Keratinocyte (primary cell): ENCODE results near the gene MC4R. TPM values are rescaled to one million over a fixed set of nuclear protein-coding genes. Genes with fewer than 3 reads are reported as not detected.

Source experiments
- DNase-seq: peaks from one replicate; pipeline ENCODE4 v3.0.0-alpha.2; 2011; ENCODE audit warnings: low read depth, missing footprints, low spot score
- FAIRE-seq: peaks from 2 replicates; lab custom pipeline; 2011; peaks lifted over from hg19 to GRCh38; lab: Jason Lieb, UNC
- H2AFZ ChIP-seq: 2 replicates; pipeline ENCODE4 v1.6.0; 2012; ENCODE audit warnings: low read length, control low read depth, inconsistent platforms; ENCODE audit not compliant: control insufficient read depth
- H3K27ac ChIP-seq: 2 replicates; pipeline ENCODE4 v1.5.1; 2011; ENCODE audit warnings: low read length; ENCODE audit not compliant: control insufficient read depth, insufficient read depth
- H3K27me3 ChIP-seq: 3 replicates; pipeline ENCODE4 v1.6.0; 2011; ENCODE audit warnings: low read length; ENCODE audit not compliant: control insufficient read depth, insufficient read depth; ENCODE audit errors: extremely low read depth
- H3K36me3 ChIP-seq, 2 experiments: 2 replicates in 1 of 2; 3 replicates in 1 of 2; pipeline ENCODE4 v1.5.1; 2011; ENCODE audit warnings: low read length in 2 of 2, mild to moderate bottlenecking in 1 of 2; ENCODE audit not compliant: control insufficient read depth in 2 of 2, insufficient read depth in 2 of 2; ENCODE audit errors: extremely low read depth in 1 of 2
- H3K4me1 ChIP-seq: 3 replicates; pipeline ENCODE4 v1.5.1; 2011; ENCODE audit warnings: low read length; ENCODE audit not compliant: control insufficient read depth, insufficient read depth; ENCODE audit errors: extremely low read depth
- H3K4me2 ChIP-seq: 3 replicates; pipeline ENCODE4 v1.6.0; 2011; ENCODE audit warnings: low read depth, low read length; ENCODE audit not compliant: control insufficient read depth, insufficient read depth; ENCODE audit errors: extremely low read depth
- H3K4me3 ChIP-seq, 3 experiments: fragments of 200-600 bp in 1 of 3; sonication (generic) in 1 of 3; 2 replicates in 2 of 3; 3 replicates in 1 of 3; pipeline ENCODE4 v1.5.1; 2011 to 2016; ENCODE audit warnings: low read length in 3 of 3, mild to moderate bottlenecking in 3 of 3, control low read depth in 2 of 3, inconsistent platforms in 1 of 3, low read depth in 1 of 3, mixed read lengths in 1 of 3, mixed run types in 1 of 3, moderate library complexity in 1 of 3; ENCODE audit not compliant: control insufficient read depth in 2 of 3, insufficient read depth in 2 of 3; ENCODE audit errors: extremely low read depth in 1 of 3
- H3K79me2 ChIP-seq: 2 replicates; pipeline ENCODE4 v1.6.0; 2012; ENCODE audit warnings: low read length; ENCODE audit not compliant: control insufficient read depth, insufficient read depth
- H3K9ac ChIP-seq: 3 replicates; pipeline ENCODE4 v1.6.0; 2011; ENCODE audit warnings: low read length; ENCODE audit not compliant: control insufficient read depth, insufficient read depth; ENCODE audit errors: extremely low read depth
- H3K9me1 ChIP-seq: 3 replicates; pipeline ENCODE4 v1.6.0; 2011; ENCODE audit warnings: low read length; ENCODE audit not compliant: control insufficient read depth, insufficient read depth; ENCODE audit errors: extremely low read depth
- H3K9me3 ChIP-seq: 2 replicates; pipeline ENCODE4 v1.5.1; 2012; ENCODE audit warnings: low read depth, low read length; ENCODE audit not compliant: control insufficient read depth
- H4K20me1 ChIP-seq: 3 replicates; pipeline ENCODE4 v1.6.0; 2011; ENCODE audit warnings: low read length; ENCODE audit not compliant: control insufficient read depth, insufficient read depth; ENCODE audit errors: extremely low read depth
- CTCF ChIP-seq, 3 experiments: IDR thresholded peaks in 1 of 3; conservative IDR thresholded peaks in 1 of 3; optimal IDR thresholded peaks in 1 of 3; 2 replicates in 2 of 3; 3 replicates in 1 of 3; pipeline versions ENCODE3 to v1.5.1; 2011; ENCODE audit warnings: low read length in 3 of 3, mild to moderate bottlenecking in 3 of 3, moderate library complexity in 2 of 3, control low read depth in 1 of 3, inconsistent platforms in 1 of 3; ENCODE audit not compliant: insufficient read depth in 2 of 3; ENCODE audit errors: extremely low read depth in 1 of 3
- EZH2 ChIP-seq: IDR thresholded peaks from one replicate; pipeline ENCODE4 v1.6.1; 2012; ENCODE audit warnings: inconsistent platforms, mild to moderate bottlenecking, low read length, moderate library complexity
- dilution Hi-C: fragments of 300-500 bp; cut with MboI; formaldehyde crosslinking; loops from one replicate; pipeline ENCODE4 v1.7.0; 2020; ENCODE audit warnings: low sequenced_read_pairs; ENCODE audit not compliant: extremely low pct_ligation_motif_present
- polyA plus RNA-seq, 5 experiments: library from polyadenylated mRNA; depleted of rRNA in 3 of 5; stranded (reverse) in 3 of 5; stranded (forward) in 1 of 5; unstranded in 1 of 5; fragments of >200 nt; gene quantifications; 1 replicate in 1 of 5; 2 replicates in 3 of 5; 3 replicates in 1 of 5; pipeline versions ENCODE4 v1.2.1 to v1.2.3, GENCODE V29; 2011 to 2012; ENCODE audit warnings: missing spikeins in 2 of 5, low read depth in 1 of 5, low replicate concordance in 1 of 5

Gene MC4R
- polyA plus RNA-seq, 1 donor (not counting 4 experiments of a cell fraction or from before 2014, with no cell fraction given) = 0.03 TPM

DNA sequence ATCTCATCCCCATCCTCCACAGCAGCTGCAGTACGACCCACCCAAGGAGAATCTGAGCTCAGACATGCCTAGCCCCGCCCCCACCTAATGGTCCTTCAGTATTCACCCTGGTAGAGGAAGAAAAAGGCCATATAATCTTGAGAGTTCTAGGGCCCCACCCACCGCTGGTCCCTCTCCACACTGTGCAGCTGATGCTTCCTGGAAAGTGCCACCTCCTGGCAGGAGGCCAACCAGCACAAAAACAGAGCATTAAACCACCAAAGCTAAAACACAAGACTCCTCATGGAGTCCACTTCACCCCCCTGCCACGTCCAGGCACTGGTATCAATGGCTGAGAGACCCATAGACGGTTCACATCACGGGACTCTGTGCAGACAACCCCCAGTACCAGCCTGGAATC, 40.7 kb downstream of the MC4R start:
- FAIRE-seq = no peak
- H3K79me2 ChIP-seq = no peaks in the 10 kb centered on the region

GRCh38 chr18:60329131-60329530, 43.4 kb downstream of the MC4R start:
- Histone ChIP-seq H3K27me3 (no peaks in the 10 kb centered on the region), H4K20me1 (no peaks in the 10 kb centered on the region), H3K4me2 (no peak overlapping the region), H2AFZ (no peak overlapping the region), H3K27ac (no peak overlapping the region), H3K79me2 (no peaks in the 10 kb centered on the region), H3K4me3 (no peak overlapping the region), H3K4me1 (no peaks in the 10 kb centered on the region), H3K9me1 (no peaks in the 10 kb centered on the region), H3K36me3 (no peaks in the 10 kb centered on the region), H3K9ac (no peak overlapping the region), H3K9me3 (no peaks in the 10 kb centered on the region)
- TF ChIP-seq CTCF (optimal IDR thresholded peaks at IDR 0.05 in 1 of 3, IDR thresholded peaks at IDR 0.05 in 1 of 3, conservative IDR thresholded peaks at IDR 0.05 in 1 of 3; ENCODE audit: extremely low read depth in 1 of 3, insufficient read depth in 2 of 3, low read length in 3 of 3) (no peak), EZH2 (no peak)
- DNase-seq (no peak), FAIRE-seq (no peak)
- dilution Hi-C loops = no loop called here

More for the DNA sequence above, 40.7 kb downstream of the MC4R start:
- Histone ChIP-seq H3K4me2 (no peak overlapping the region), H3K9me3 (no peaks in the 10 kb centered on the region), H3K4me1 (no peaks in the 10 kb centered on the region), H3K9me1 (no peaks in the 10 kb centered on the region), H3K36me3 (no peaks in the 10 kb centered on the region), H3K4me3 (no peak overlapping the region), H3K27me3 (no peaks in the 10 kb centered on the region), H3K9ac (no peak overlapping the region), H4K20me1 (no peaks in the 10 kb centered on the region), H2AFZ (no peak overlapping the region), H3K27ac (no peak overlapping the region)
- no peak for DNase-seq
- TF ChIP-seq EZH2 (no peak), CTCF (optimal IDR thresholded peaks at IDR 0.05 in 1 of 3, IDR thresholded peaks at IDR 0.05 in 1 of 3, conservative IDR thresholded peaks at IDR 0.05 in 1 of 3; ENCODE audit: extremely low read depth in 1 of 3, insufficient read depth in 2 of 3, low read length in 3 of 3) (no peak)
- dilution Hi-C loops = no loop called here
